ENCODE results near the gene MAB21L4.

DNA sequence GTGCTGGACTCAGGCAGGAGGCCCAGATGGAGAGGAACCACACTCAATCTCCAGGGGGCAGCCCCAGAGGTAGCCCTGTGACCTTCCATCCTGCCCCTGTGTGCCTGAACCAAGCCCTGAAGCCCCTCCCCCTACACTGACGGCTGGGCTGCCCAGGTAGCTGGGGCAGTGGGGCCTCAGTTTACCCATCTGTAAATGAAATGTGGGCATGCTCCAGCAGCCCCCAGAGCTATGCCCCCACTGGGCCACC, 26.0 kb upstream of the MAB21L4 start:
- TF ChIP-seq, protein P1, sequence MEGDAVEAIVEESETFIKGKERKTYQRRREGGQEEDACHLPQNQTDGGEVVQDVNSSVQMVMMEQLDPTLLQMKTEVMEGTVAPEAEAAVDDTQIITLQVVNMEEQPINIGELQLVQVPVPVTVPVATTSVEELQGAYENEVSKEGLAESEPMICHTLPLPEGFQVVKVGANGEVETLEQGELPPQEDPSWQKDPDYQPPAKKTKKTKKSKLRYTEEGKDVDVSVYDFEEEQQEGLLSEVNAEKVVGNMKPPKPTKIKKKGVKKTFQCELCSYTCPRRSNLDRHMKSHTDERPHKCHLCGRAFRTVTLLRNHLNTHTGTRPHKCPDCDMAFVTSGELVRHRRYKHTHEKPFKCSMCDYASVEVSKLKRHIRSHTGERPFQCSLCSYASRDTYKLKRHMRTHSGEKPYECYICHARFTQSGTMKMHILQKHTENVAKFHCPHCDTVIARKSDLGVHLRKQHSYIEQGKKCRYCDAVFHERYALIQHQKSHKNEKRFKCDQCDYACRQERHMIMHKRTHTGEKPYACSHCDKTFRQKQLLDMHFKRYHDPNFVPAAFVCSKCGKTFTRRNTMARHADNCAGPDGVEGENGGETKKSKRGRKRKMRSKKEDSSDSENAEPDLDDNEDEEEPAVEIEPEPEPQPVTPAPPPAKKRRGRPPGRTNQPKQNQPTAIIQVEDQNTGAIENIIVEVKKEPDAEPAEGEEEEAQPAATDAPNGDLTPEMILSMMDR (IDR thresholded peaks at IDR 0.05; ENCODE audit: low read depth, low read length) = no peak
- TF ChIP-seq, protein P2, sequence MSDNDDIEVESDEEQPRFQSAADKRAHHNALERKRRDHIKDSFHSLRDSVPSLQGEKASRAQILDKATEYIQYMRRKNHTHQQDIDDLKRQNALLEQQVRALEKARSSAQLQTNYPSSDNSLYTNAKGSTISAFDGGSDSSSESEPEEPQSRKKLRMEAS (IDR thresholded peaks at IDR 0.05; ENCODE audit: low read depth, low read length) = no peak
